ENCODE results near the gene F2RL1. TPM values are rescaled to one million over a fixed set of nuclear protein-coding genes. Genes with fewer than 3 reads are reported as not detected.

The F2RL1 gene
- total RNA-seq, 2 donors from 2014 or later, result 87.0 to 139 TPM

DNA sequence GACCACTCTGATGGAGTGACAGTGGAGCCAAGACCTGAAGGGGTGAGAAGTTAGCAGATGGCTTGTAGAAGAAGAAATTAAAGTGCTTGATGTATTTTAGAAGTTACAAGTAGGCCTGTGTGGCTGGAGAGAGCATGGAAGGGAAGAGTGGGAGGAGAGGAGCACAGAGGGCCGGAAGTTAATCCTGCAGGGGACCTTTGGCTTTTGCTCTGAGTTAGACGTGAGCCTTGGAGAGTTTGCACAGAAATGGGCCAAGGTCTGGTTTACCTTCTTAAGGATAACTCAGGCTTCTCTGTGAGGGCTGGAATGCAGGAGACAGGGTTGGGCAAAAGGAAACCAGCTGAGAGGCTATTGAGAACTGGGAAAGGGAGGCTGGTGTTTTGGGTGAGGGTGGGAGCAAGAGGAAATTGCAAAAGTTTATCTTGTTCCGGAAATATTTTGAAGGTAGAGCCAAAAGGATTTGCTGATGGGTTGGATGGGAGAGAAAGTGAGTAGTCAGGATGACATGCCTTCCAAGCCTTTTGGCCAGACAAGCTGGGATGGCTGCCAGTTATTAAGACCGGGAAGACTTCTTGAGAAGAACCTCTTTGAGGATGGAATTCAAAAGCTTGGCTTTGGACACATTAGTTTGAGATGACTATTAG is 17.5 kb upstream of the F2RL1 start:
- no peaks in the 10 kb centered on the region for H3K4me1 ChIP-seq
- DNase-seq, result no peak
- TF ChIP-seq, protein P1, sequence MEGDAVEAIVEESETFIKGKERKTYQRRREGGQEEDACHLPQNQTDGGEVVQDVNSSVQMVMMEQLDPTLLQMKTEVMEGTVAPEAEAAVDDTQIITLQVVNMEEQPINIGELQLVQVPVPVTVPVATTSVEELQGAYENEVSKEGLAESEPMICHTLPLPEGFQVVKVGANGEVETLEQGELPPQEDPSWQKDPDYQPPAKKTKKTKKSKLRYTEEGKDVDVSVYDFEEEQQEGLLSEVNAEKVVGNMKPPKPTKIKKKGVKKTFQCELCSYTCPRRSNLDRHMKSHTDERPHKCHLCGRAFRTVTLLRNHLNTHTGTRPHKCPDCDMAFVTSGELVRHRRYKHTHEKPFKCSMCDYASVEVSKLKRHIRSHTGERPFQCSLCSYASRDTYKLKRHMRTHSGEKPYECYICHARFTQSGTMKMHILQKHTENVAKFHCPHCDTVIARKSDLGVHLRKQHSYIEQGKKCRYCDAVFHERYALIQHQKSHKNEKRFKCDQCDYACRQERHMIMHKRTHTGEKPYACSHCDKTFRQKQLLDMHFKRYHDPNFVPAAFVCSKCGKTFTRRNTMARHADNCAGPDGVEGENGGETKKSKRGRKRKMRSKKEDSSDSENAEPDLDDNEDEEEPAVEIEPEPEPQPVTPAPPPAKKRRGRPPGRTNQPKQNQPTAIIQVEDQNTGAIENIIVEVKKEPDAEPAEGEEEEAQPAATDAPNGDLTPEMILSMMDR (IDR thresholded peaks at IDR 0.05), result no peak
- H3K9ac ChIP-seq (ENCODE audit: low read depth in 2 of 2, low read length in 2 of 2), result no peak overlapping the region
- H3K27ac ChIP-seq, result no peak overlapping the region
- no peaks in the 10 kb centered on the region for H3K36me3 ChIP-seq
- H3K27me3 ChIP-seq, result no peaks in the 10 kb centered on the region
- no peaks in the 10 kb centered on the region for H3K9me3 ChIP-seq
- intact Hi-C loops (cut with DNase I), result no loop called here
- no peak overlapping the region for H3K4me3 ChIP-seq

DNA sequence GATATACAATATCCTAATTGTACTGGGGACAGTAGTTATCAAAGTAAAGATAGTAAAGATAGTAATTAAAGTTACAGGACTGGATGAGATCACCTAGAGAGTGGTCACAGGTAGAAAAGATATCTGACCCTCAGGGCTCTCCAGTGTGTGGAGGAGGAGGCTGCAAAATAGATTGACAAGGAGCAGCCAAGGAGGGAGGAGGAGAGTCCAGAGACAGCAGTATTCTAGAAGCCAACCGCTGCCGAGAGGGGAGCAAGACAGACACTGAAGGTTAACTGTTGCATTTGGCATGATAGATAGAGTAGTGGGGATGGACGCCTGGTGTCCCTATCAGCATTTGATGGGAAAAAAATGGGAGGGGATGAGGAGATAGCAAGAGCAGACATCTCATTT is 17.0 kb upstream of the F2RL1 start:
- TF ChIP-seq, protein P1 (IDR thresholded peaks at IDR 0.05), result no peak
- DNase-seq, result no peak
- no peak overlapping the region for H3K27ac ChIP-seq
- intact Hi-C loops (cut with DNase I), result no loop called here
- H3K9ac ChIP-seq (ENCODE audit: low read depth in 2 of 2, low read length in 2 of 2), result no peak overlapping the region
- no peaks in the 10 kb centered on the region for H3K27me3 ChIP-seq
- H3K4me1 ChIP-seq, result no peaks in the 10 kb centered on the region
- H3K4me3 ChIP-seq, result no peak overlapping the region
- no peaks in the 10 kb centered on the region for H3K36me3 ChIP-seq
- H3K9me3 ChIP-seq, result no peaks in the 10 kb centered on the region

DNA sequence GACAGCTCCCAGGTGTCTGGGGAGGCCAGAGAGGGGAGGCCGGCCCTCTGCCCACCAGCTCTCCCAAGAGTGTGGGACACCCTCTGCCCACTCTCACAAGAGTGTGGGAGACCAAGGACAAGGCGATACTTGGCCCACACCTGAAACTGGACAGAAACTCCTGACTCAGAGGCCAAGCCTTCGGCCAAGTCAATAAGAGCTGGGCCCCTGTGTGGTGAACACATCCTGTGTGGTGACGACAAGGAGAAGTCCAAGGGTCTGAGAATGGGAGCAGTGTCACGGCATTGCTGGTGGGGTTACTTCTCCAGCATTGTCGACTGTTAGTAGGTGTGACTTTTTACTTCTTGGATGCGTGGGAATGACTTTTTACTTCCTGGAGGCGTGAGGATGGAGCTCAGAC is 14.6 kb upstream of the F2RL1 start:
- Histone ChIP-seq H3K4me1 (no peaks in the 10 kb centered on the region), H3K27me3 (no peaks in the 10 kb centered on the region), H3K9me3 (no peaks in the 10 kb centered on the region), H3K4me3 (no peak overlapping the region), H3K27ac (no peak overlapping the region), H3K9ac (ENCODE audit: low read depth in 2 of 2, low read length in 2 of 2) (no peak overlapping the region), H3K36me3 (no peaks in the 10 kb centered on the region)
- TF ChIP-seq, protein P1 (IDR thresholded peaks at IDR 0.05), result no peak
- intact Hi-C loops (cut with DNase I), result no loop called here
- no peak for DNase-seq

DNA sequence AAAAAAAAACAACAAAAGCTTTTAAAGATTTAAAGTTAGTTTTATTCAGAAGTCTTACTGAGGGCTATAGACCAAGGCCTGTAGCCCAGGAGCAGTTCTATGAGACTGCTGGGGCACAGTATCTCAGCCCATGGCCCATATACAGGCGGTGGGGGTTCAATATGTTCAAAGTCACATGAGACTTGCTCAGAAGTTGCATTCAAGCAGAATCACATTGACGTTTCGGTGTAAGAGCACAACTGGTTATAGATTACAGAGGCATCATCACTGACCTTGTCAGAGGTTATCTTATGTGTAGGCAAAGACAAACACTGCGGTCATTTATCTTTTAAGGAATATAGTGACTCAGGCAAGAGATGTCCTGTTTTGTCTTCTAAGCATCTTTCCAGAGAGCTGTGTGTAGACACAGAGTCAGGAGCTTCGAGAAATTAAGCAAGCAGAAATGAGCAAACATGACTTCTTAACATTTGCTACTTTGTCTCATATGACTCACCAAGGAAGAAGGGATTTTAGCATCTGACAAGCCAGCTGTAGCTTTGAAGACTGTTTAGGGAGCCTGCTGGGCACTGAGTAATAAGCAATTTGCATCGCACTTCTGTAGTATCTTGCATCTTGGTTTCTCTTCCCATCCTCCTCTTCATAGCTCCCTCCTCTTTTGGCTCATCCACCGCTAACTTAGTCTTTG is 12.9 kb upstream of the F2RL1 start:
- no peak for DNase-seq
- Histone ChIP-seq H3K36me3 (no peaks in the 10 kb centered on the region), H3K27ac (no peak overlapping the region), H3K9me3 (no peaks in the 10 kb centered on the region), H3K4me3 (no peak overlapping the region), H3K9ac (ENCODE audit: low read depth in 2 of 2, low read length in 2 of 2) (no peak overlapping the region), H3K4me1 (no peaks in the 10 kb centered on the region), H3K27me3 (no peaks in the 10 kb centered on the region)
- TF ChIP-seq, protein P1 (IDR thresholded peaks at IDR 0.05), result no peak
- intact Hi-C loops (cut with DNase I), result no loop called here

DNA sequence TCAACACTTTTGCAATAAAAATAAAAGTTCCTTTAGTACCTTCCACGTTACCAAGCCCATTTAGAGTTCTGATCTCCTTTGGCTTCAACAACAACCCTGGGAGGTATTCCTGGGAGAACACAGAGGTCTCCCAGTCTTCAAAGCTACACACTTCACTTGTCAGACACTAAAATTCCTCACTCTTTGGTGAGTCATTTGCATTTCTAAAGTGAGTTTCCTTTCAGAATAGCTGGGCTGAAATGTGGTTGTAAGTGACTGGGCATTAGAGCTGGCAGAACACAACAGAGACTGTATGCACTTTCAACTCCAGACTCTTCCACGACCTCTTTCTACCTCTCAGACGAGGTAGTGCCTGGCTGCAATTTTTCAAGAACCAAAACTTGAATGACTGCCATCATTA is 11.5 kb upstream of the F2RL1 start:
- no peak overlapping the region for H3K4me3 ChIP-seq
- H3K9ac ChIP-seq (ENCODE audit: low read depth in 2 of 2, low read length in 2 of 2), result no peak overlapping the region
- no peak for DNase-seq
- no peaks in the 10 kb centered on the region for H3K36me3 ChIP-seq
- TF ChIP-seq, protein P1 (IDR thresholded peaks at IDR 0.05), result no peak
- H3K9me3 ChIP-seq, result no peaks in the 10 kb centered on the region
- H3K27ac ChIP-seq, result no peak overlapping the region
- no peaks in the 10 kb centered on the region for H3K4me1 ChIP-seq
- intact Hi-C loops (cut with DNase I), result no loop called here
- H3K27me3 ChIP-seq, result no peaks in the 10 kb centered on the region

All from colonic mucosa (tissue), 4 donors.